Kidney (tissue), 14 donors: ENCODE measurements around the gene PCDHGA1. TPM values are rescaled to one million over a fixed set of nuclear protein-coding genes. Genes with fewer than 3 reads are reported as not detected.
A peak's percentile ranks its signal among the peaks of the same experiment; 100 is the strongest.

Experiments
- DNase-seq, 5 donors: peaks; one replicate each; pipeline ENCODE4 v3.0.0-alpha.2; 2013 to 2020
- FAIRE-seq: peaks from 2 replicates; lab custom pipeline; 2012; peaks lifted over from hg19 to GRCh38; lab: Jason Lieb, UNC
- H3K27ac ChIP-seq, 2 donors: one replicate each; pipeline ENCODE4 v1.7.0; 2013; ENCODE audit warnings: low read depth in 2 of 2, low read length in 2 of 2, inconsistent platforms in 1 of 2
- H3K27me3 ChIP-seq: one replicate; pipeline ENCODE4 v1.7.1; 2013; ENCODE audit warnings: low read length, inconsistent platforms; ENCODE audit not compliant: control insufficient read depth, insufficient read depth
- H3K36me3 ChIP-seq, 3 donors: one replicate each; pipeline versions ENCODE4 v1.7.0 to v1.7.1; 2013; ENCODE audit warnings: low read length in 3 of 3, control low read depth in 1 of 3, inconsistent platforms in 1 of 3; ENCODE audit not compliant: insufficient read depth in 3 of 3, control insufficient read depth in 2 of 3
- H3K4me1 ChIP-seq, 3 donors: one replicate each; pipeline versions ENCODE4 v1.7.0 to v1.7.1; 2013; ENCODE audit warnings: low read length in 3 of 3, inconsistent platforms in 1 of 3, low read depth in 1 of 3; ENCODE audit not compliant: control insufficient read depth in 2 of 3, insufficient read depth in 2 of 3
- H3K4me3 ChIP-seq, 3 donors: one replicate each; pipeline versions ENCODE4 v1.7.0 to v1.8.1; 2013; ENCODE audit warnings: low read length in 3 of 3, control low read depth in 1 of 3, inconsistent platforms in 1 of 3
- H3K9ac ChIP-seq, 3 donors: one replicate each; pipeline versions ENCODE4 v1.7.0 to v1.7.1; 2013; ENCODE audit warnings: low read length in 3 of 3, control low read depth in 1 of 3, inconsistent platforms in 1 of 3
- H3K9me3 ChIP-seq, 3 donors: one replicate each; pipeline versions ENCODE4 v1.7.0 to v1.7.1; 2013; ENCODE audit warnings: low read length in 3 of 3, control low read depth in 1 of 3, inconsistent platforms in 1 of 3; ENCODE audit not compliant: control insufficient read depth in 2 of 3, insufficient read depth in 1 of 3
- CTCF ChIP-seq: IDR thresholded peaks from 3 replicates; pipeline ENCODE4 v1.5.1; 2012; ENCODE audit warnings: mild to moderate bottlenecking, moderate library complexity, borderline replicate concordance; ENCODE audit not compliant: insufficient read depth; ENCODE audit errors: extremely low read depth
- intact Hi-C: fragments of 100-400 bp; cut with DNase I; formaldehyde crosslinking; loops from one replicate; pipeline ENCODE4 v1.11.1; 2022
- polyA plus RNA-seq: library from polyadenylated mRNA; stranded (reverse); fragments of 350-450 nt; fragmentation: Illumina TruSeq; extraction: RNeasy Lipid Tissue Mini Kit (QIAGEN cat#74804); gene quantifications from one replicate; pipeline ENCODE4 v1.2.3, GENCODE V29; 2014; ENCODE audit warnings: low read depth, low replicate concordance; ENCODE audit not compliant: insufficient read depth
- total RNA-seq: library from RNA; stranded (reverse); fragmentation: NEBNext Ultra II Directional; extraction: Animal tissue kit (Norgen Biotek cat#: 25700); gene quantifications from one replicate; pipeline ENCODE4 v1.2.1, GENCODE V29; 2021
- donor health status: control.
- donor health status: control.
- donor health status: control.
- donor health status: control.
- donor health status: control.
- donor health status: DM: yes; HTN: yes; CAD: no.
- donor health status: Normal renal cell carcinoma (clear cell type).

Gene PCDHGA1
- total and polyA plus RNA-seq, 2 donors from 2014 or later: 0.19 to 0.69 TPM

DNA sequence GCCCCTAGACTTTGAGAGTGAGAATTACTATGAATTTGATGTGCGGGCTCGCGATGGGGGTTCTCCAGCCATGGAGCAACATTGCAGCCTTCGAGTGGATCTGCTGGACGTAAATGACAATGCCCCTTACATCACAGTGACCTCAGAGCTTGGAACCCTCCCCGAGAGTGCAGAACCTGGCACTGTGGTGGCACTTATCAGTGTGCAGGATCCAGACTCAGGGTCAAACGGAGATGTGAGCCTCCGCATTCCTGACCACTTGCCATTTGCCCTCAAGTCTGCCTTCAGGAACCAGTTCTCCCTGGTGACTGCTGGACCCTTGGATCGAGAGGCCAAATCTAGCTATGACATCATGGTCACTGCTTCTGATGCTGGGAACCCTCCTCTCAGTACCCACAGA is 155.8 kb downstream of the PCDHGA1 start:
- DNase-seq (no peak), FAIRE-seq (no peak)
- Histone ChIP-seq H3K27ac (no peak overlapping the region), H3K4me1 (peaks cover 0 to 3% (median 3%) of the 10 kb centered on the region in 3 donors), H3K36me3 (peaks cover 0 to 4% (median 0%) of the 10 kb centered on the region in 3 donors), H3K4me3 (no peak overlapping the region), H3K9me3 (no peaks in the 10 kb centered on the region), H3K27me3 (no peaks in the 10 kb centered on the region), H3K9ac (no peak overlapping the region)
- intact Hi-C loops: no loop called here
- TF ChIP-seq CTCF: no peak

DNA sequence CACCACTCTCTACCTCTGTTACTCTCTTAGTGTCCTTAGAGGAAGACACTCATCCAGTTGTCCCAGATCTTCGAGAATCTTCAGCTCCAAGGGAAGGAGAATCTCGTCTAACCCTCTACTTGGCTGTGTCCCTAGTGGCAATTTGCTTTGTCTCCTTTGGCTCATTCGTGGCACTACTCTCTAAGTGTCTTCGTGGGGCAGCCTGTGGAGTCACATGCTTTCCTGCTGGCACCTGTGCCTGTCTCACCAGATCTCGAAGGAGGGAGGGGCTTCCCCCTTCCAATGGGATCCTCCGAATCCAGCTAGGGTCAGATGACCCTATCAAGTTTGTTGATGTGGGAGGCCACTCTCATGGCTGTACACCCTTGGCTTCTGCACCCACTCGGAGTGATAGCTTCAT is 156.8 kb downstream of the PCDHGA1 start:
- Histone ChIP-seq H3K27me3 (no peaks in the 10 kb centered on the region), H3K4me1 (peaks cover 0 to 3% (median 3%) of the 10 kb centered on the region in 3 donors), H3K27ac (no peak overlapping the region), H3K9me3 (no peaks in the 10 kb centered on the region), H3K9ac (no peak overlapping the region), H3K36me3 (peaks cover 0 to 4% (median 0%) of the 10 kb centered on the region in 3 donors), H3K4me3 (no peak overlapping the region)
- DNase-seq: peak in 1 of 5 donors; percentile 24
- TF ChIP-seq CTCF: no peak
- intact Hi-C loops: no loop called here
- no peak for FAIRE-seq

- intact Hi-C loops: no loop called here
- H3K27ac ChIP-seq: no peak within 1 kb of the TSS
- no peaks in the 10 kb centered on the region for H3K27me3 ChIP-seq
- peaks cover 0 to 4% (median 0%) of the 10 kb centered on the region in 3 donors for H3K36me3 ChIP-seq
- no peak within 1 kb of the TSS for H3K9ac ChIP-seq
- TF ChIP-seq CTCF: no peak
- H3K4me3 ChIP-seq: no peak within 1 kb of the TSS
- no peaks in the 10 kb centered on the region for H3K9me3 ChIP-seq
- DNase-seq: peak in 1 of 5 donors; percentile 28
- FAIRE-seq: no peak
- peaks cover 0 to 3% (median 3%) of the 10 kb centered on the region in 3 donors for H3K4me1 ChIP-seq
These were observed 158.6 kb downstream of the PCDHGA1 start, which contains the start of gene PCDHGC5 for GRCh38 chr5:141488591-141489561. TSS of gene PCDHGC5 (plus strand) at chr5:141489081. CDS start at chr5:141489241, 160 bp downstream.
